OCI-LY7 (cell line): ENCODE results near the gene SLC16A9. TPM values are rescaled to one million over a fixed set of nuclear protein-coding genes. Genes with fewer than 3 reads are reported as not detected.

Experiments used
- BruUV-seq: library from RNA; stranded (reverse); fragments of 400-500 nt; replicated peaks from 2 replicates; lab custom pipeline; 2021; lab: Mats Ljungman, UMichigan
- CTCF ChIA-PET: fragments of 300-600 bp; sonication (Branson Sonifier 250); formaldehyde crosslinking; loops from one replicate; lab custom pipeline; 2022; ENCODE audit warnings: antibody characterized with exemption; ENCODE audit not compliant: unreplicated experiment; lab: Charles Lee
- POLR2A ChIA-PET: fragments of 300-600 bp; sonication (Branson Sonifier 250); formaldehyde crosslinking; loops from one replicate; lab custom pipeline; 2022; ENCODE audit warnings: antibody characterized with exemption; lab: Charles Lee
- DNase-seq: peaks from one replicate; pipeline ENCODE4 v3.0.0-alpha.2; 2015; ENCODE audit warnings: low spot score
- H2AFZ ChIP-seq: fragments of 200-600 bp; sonication (generic), shearing (Covaris generic); 2 replicates; pipeline ENCODE4 v1.6.1; 2014; ENCODE audit warnings: mild to moderate bottlenecking, antibody characterized with exemption, low read length, moderate library complexity
- H3K27ac ChIP-seq: fragments of 200-600 bp; sonication (generic); 2 replicates; pipeline ENCODE4 v1.5.1; 2014; ENCODE audit warnings: mixed run types, low read depth, mild to moderate bottlenecking, moderate library complexity, low read length, inconsistent platforms; ENCODE audit not compliant: poor library complexity, severe bottlenecking
- H3K36me3 ChIP-seq: fragments of 200-600 bp; sonication (generic); 2 replicates; pipeline ENCODE4 v1.6.1; 2014; ENCODE audit warnings: mild to moderate bottlenecking, antibody characterized with exemption, low read length, moderate library complexity, mixed read lengths; ENCODE audit not compliant: insufficient read depth
- H3K4me1 ChIP-seq: fragments of 200-600 bp; sonication (generic); 2 replicates; pipeline ENCODE4 v1.5.1; 2014; ENCODE audit warnings: mild to moderate bottlenecking, low read length; ENCODE audit not compliant: insufficient read depth, poor library complexity, severe bottlenecking
- H3K4me2 ChIP-seq: fragments of 200-600 bp; sonication (generic); 2 replicates; pipeline ENCODE4 v1.6.1; 2014; ENCODE audit warnings: mild to moderate bottlenecking, low read length
- H3K4me3 ChIP-seq: fragments of 200-600 bp; sonication (generic); 2 replicates; pipeline ENCODE4 v1.5.1; 2014; ENCODE audit warnings: mild to moderate bottlenecking, low read depth, low read length; ENCODE audit not compliant: poor library complexity, severe bottlenecking
- H3K79me2 ChIP-seq: fragments of 200-600 bp; sonication (generic); 2 replicates; pipeline ENCODE4 v1.6.1; 2016; ENCODE audit warnings: low read depth, mild to moderate bottlenecking, low read length, moderate library complexity, mixed read lengths; ENCODE audit not compliant: insufficient read depth
- H3K9me2 ChIP-seq: fragments of 200-600 bp; sonication (generic); 2 replicates; pipeline ENCODE4 v1.6.1; 2016; ENCODE audit warnings: mild to moderate bottlenecking, low read length, mixed read lengths; ENCODE audit not compliant: insufficient read depth
- H3K9me3 ChIP-seq: fragments of 200-600 bp; sonication (generic); 2 replicates; pipeline ENCODE4 v1.6.1; 2014; ENCODE audit warnings: mild to moderate bottlenecking, mixed run types, low read length, mixed read lengths
- H4K20me1 ChIP-seq: fragments of 200-600 bp; sonication (generic); 2 replicates; pipeline ENCODE4 v1.6.1; 2014; ENCODE audit warnings: mild to moderate bottlenecking, antibody characterized with exemption, low read length, moderate library complexity, mixed read lengths; ENCODE audit not compliant: insufficient read depth
- EZH2phosphoT487 ChIP-seq: fragments of 200-600 bp; sonication (generic); IDR thresholded peaks from 2 replicates; pipeline ENCODE4 v1.6.1; 2018; ENCODE audit warnings: low read depth, borderline replicate concordance, mild to moderate bottlenecking, mixed run types, antibody characterized with exemption, low read length, moderate library complexity, mixed read lengths
- intact Hi-C: fragments of 100-400 bp; cut with micrococcal nuclease; formaldehyde crosslinking; loops from one replicate; pipeline ENCODE4 v1.10.0; 2022; ENCODE audit not compliant: unreplicated experiment
- total RNA-seq, 2 experiments: library from RNA; depleted of rRNA in 1 of 2; stranded (reverse); fragments of >200 nt in 1 of 2; shearing (Covaris generic) in 1 of 2; gene quantifications; 2 replicates each; pipeline ENCODE4 v1.2.3, GENCODE V29; 2014 to 2022
- TF ChIP-seq, protein P1 (sequence below): fragments of 200-600 bp; sonication (generic); conservative IDR thresholded peaks from 2 replicates; pipeline ENCODE4 v1.5.1; 2014; ENCODE audit warnings: mild to moderate bottlenecking, antibody characterized with exemption, low read length, moderate library complexity, mixed read lengths

Gene SLC16A9
- total RNA-seq, 2 experiments from 2014 or later: not detected

DNA sequence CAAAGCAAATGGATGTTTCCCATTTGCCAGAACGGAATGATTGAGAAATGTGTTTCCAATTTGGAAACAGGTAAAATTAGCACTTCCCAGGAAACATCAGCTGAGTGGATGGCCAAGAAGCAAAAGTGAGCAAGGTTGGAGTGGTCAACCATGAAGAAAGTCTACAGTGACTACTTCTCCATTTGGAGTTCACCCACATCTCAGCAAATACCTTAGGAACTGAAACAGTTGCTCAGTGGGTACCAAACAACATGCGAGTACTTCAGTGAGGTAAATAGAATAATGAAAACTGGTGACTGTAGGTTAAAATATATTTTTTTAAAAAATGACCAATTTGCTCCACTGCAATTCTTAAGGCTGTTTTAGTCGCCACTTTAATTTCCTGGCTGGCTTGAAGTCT is 57.7 kb downstream of the SLC16A9 start:
- no peak overlapping the region for H3K4me2 ChIP-seq
- TF ChIP-seq EZH2phosphoT487: no peak
- TF ChIP-seq, protein P1, sequence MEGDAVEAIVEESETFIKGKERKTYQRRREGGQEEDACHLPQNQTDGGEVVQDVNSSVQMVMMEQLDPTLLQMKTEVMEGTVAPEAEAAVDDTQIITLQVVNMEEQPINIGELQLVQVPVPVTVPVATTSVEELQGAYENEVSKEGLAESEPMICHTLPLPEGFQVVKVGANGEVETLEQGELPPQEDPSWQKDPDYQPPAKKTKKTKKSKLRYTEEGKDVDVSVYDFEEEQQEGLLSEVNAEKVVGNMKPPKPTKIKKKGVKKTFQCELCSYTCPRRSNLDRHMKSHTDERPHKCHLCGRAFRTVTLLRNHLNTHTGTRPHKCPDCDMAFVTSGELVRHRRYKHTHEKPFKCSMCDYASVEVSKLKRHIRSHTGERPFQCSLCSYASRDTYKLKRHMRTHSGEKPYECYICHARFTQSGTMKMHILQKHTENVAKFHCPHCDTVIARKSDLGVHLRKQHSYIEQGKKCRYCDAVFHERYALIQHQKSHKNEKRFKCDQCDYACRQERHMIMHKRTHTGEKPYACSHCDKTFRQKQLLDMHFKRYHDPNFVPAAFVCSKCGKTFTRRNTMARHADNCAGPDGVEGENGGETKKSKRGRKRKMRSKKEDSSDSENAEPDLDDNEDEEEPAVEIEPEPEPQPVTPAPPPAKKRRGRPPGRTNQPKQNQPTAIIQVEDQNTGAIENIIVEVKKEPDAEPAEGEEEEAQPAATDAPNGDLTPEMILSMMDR: no peak
- ChIA-PET POLR2A (no interaction called here), CTCF (no interaction called here)
- intact Hi-C loops: no loop called here
- no peaks in the 10 kb centered on the region for H4K20me1 ChIP-seq
- DNase-seq: no peak
- H3K36me3 ChIP-seq: no peaks in the 10 kb centered on the region
- H3K9me2 ChIP-seq: peaks cover 5% of the 10 kb centered on the region; the same call in 1 of the 2 replicates
- H3K4me3 ChIP-seq: no peak overlapping the region
- no TSS peak for BruUV-seq
- no peaks in the 10 kb centered on the region for H3K79me2 ChIP-seq
- no peaks in the 10 kb centered on the region for H3K9me3 ChIP-seq
- no peak overlapping the region for H3K27ac ChIP-seq
- no peak overlapping the region for H2AFZ ChIP-seq
- H3K4me1 ChIP-seq: peaks cover 4% of the 10 kb centered on the region

DNA sequence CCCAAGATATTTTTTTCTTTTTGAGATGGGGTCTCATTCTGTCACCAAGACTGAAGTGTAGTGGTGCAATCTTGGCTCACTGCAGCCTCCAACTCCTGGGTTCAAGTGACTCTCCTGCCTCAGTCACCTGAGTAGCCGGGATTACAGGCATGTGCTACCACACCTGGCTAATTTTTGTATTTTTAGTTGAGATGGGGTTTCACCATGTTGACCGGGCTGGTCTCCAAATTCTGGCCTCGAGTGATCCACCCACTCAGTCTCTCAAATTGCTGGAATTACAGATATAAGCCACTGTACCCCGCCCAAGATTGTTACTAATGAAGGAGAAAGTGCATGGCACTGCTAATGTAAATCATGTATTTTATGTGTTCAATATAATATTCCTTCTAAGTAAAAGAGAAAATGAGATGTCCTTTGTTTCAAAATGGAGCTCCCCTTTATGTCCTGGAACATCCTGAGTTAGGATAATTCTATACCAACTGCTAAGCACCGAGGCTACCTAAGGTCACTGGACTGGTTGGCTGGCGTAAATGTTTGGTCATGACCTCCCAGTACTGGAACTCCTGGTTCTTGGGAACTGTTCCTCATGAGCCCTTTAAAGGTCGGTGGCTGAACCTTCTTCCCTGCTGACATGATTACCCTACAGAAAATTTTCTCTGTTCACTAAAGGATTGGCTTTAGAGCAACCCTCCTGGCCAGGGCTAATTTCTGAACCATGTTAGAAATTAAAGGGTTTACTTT is 59.9 kb downstream of the SLC16A9 start:
- CTCF ChIA-PET: interaction anchor here (0.7 to 0.9 kb wide), 2 partner anchors 21 to 26 kb away, joined by 3 to 4 read pairs; no protein-coding TSS in a partner anchor
- Histone ChIP-seq H3K79me2 (no peaks in the 10 kb centered on the region), H3K9me2 (no peaks in the 10 kb centered on the region), H3K4me2 (no peak overlapping the region), H3K4me1 (peaks cover 4% of the 10 kb centered on the region), H3K27ac (no peak overlapping the region), H4K20me1 (no peaks in the 10 kb centered on the region), H2AFZ (no peak overlapping the region), H3K36me3 (no peaks in the 10 kb centered on the region), H3K9me3 (no peaks in the 10 kb centered on the region; the same call in 1 of the 2 replicates), H3K4me3 (no peak overlapping the region)
- no peak for TF ChIP-seq EZH2phosphoT487
- TF ChIP-seq, protein P1: no peak
- POLR2A ChIA-PET: interaction anchor here (0.5 to 1.4 kb wide), 3 partner anchors 15 to 1411 kb away, joined by 3 read pairs; no protein-coding TSS in a partner anchor
- no TSS peak for BruUV-seq
- DNase-seq: no peak
- intact Hi-C loops: no loop called here

DNA sequence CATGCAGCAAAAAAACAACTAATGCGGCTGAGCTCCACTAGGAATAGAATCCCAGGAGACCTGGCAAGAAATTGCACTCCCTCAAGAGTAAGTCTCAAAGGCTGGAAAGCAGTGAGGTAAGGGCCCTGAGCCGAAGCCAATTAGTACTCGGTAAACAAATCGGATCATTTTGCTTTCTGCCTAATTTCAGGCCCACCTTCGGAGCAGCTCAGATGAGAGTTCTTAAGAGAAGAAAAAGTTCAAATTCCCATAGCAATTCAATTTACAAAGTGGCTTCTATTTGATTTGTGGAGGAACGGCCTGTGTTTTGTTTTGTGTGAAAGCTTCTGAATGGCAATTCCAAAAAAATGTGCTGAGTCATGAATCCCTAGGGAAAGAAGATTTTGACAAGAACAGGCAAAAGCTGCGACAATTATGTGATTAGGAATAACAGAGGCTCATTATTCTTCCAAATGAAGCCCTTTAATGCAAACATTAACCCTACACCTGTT is 60.9 kb downstream of the SLC16A9 start:
- H3K4me1 ChIP-seq: peaks cover 3% of the 10 kb centered on the region
- no peak overlapping the region for H3K27ac ChIP-seq
- ChIA-PET CTCF (interaction anchor here (0.9 kb wide), 1 partner anchor 20 kb away, joined by 3 read pairs; no protein-coding TSS in a partner anchor), POLR2A (interaction anchor here (1.4 kb wide), 1 partner anchor 16 kb away, joined by 3 read pairs; no protein-coding TSS in a partner anchor)
- intact Hi-C loops: no loop called here
- H3K9me3 ChIP-seq: no peaks in the 10 kb centered on the region; the same call in 1 of the 2 replicates
- no peaks in the 10 kb centered on the region for H3K9me2 ChIP-seq
- H3K4me2 ChIP-seq: no peak overlapping the region
- BruUV-seq: no TSS peak
- H2AFZ ChIP-seq: no peak overlapping the region
- H3K79me2 ChIP-seq: no peaks in the 10 kb centered on the region
- no peaks in the 10 kb centered on the region for H4K20me1 ChIP-seq
- no peaks in the 10 kb centered on the region for H3K36me3 ChIP-seq
- no peak overlapping the region for H3K4me3 ChIP-seq
- TF ChIP-seq EZH2phosphoT487: no peak
- TF ChIP-seq, protein P1: no peak
- DNase-seq: no peak
